IPS-20b (cell line): ENCODE results near the gene ACTR8.
"Not testable (repeated sequence)": the region's sequence is repeated elsewhere in the genome, so short reads cannot be mapped to it uniquely, and the experiment has no call there.

Experiments
- H3K27ac ChIP-seq: one replicate; pipeline ENCODE4 v1.5.1; 2013; ENCODE audit warnings: low read length
- H3K27me3 ChIP-seq: 2 replicates; pipeline ENCODE4 v1.6.1; 2013; ENCODE audit warnings: mild to moderate bottlenecking, low read length, inconsistent platforms; ENCODE audit not compliant: insufficient read depth
- H3K36me3 ChIP-seq: 2 replicates; pipeline ENCODE4 v1.6.1; 2013; ENCODE audit warnings: low read depth, mild to moderate bottlenecking, inconsistent platforms, low read length, moderate library complexity; ENCODE audit not compliant: insufficient read depth
- H3K4me1 ChIP-seq: 2 replicates; pipeline ENCODE4 v1.6.1; 2013; ENCODE audit warnings: mild to moderate bottlenecking, control low read depth, inconsistent platforms, low read length, moderate library complexity; ENCODE audit not compliant: insufficient read depth
- H3K4me3 ChIP-seq: 2 replicates; pipeline ENCODE4 v1.5.1; 2013; ENCODE audit warnings: mild to moderate bottlenecking, low read length, inconsistent platforms
- H3K9ac ChIP-seq: 2 replicates; pipeline ENCODE4 v1.6.1; 2013; ENCODE audit warnings: low read depth, mild to moderate bottlenecking, inconsistent platforms, low read length, moderate library complexity
- H3K9me3 ChIP-seq: 2 replicates; pipeline ENCODE4 v1.6.1; 2013; ENCODE audit warnings: mild to moderate bottlenecking, low read depth, low read length, inconsistent platforms; ENCODE audit not compliant: insufficient read depth

ACTR8 gene

GRCh38 chr3:53881691-53882593 lies at the start of gene ACTR8:
TSS of gene ACTR8 (minus strand) at chr3:53882152. CDS start at chr3:53882101, 51 bp downstream.
- H3K36me3 ChIP-seq, result peaks cover 59% of the 10 kb centered on the region
- H3K9me3 ChIP-seq, result no peaks in the 10 kb centered on the region
- H3K4me1 ChIP-seq, result peaks cover 8% of the 10 kb centered on the region
- peak within 1 kb of the TSS; percentile 97 for H3K9ac ChIP-seq
- peak within 1 kb of the TSS; percentile 87 for H3K4me3 ChIP-seq
- peak within 1 kb of the TSS; percentile 72 for H3K27ac ChIP-seq
- no peaks in the 10 kb centered on the region for H3K27me3 ChIP-seq

- not testable (repeated sequence) for H3K9me3 ChIP-seq, H3K4me1 ChIP-seq, H3K27me3 ChIP-seq, H3K27ac ChIP-seq, H3K36me3 ChIP-seq, H3K4me3 ChIP-seq, H3K9ac ChIP-seq
Measured at GRCh38 chr3:53927208-53927872, 45.4 kb upstream of the ACTR8 start.

GRCh38 chr3:53921296-53921695 lies 39.3 kb upstream of the ACTR8 start:
- Histone ChIP-seq H3K4me3 (no peak overlapping the region), H3K9ac (no peak overlapping the region)

GRCh38 chr3:53919741-53920140 lies 37.8 kb upstream of the ACTR8 start:
- no peak overlapping the region for H3K9ac ChIP-seq
- no peaks in the 10 kb centered on the region for H3K36me3 ChIP-seq
- H3K4me3 ChIP-seq, result no peak overlapping the region
- H3K27ac ChIP-seq, result no peak overlapping the region
- no peaks in the 10 kb centered on the region for H3K4me1 ChIP-seq
- no peaks in the 10 kb centered on the region for H3K27me3 ChIP-seq
- no peaks in the 10 kb centered on the region for H3K9me3 ChIP-seq

More at GRCh38 chr3:53921296-53921695, 39.3 kb upstream of the ACTR8 start:
- Histone ChIP-seq H3K36me3 (no peaks in the 10 kb centered on the region), H3K4me1 (no peaks in the 10 kb centered on the region), H3K27ac (no peak overlapping the region), H3K9me3 (no peaks in the 10 kb centered on the region), H3K27me3 (no peaks in the 10 kb centered on the region)

- no peak overlapping the region for H3K9ac ChIP-seq
- no peaks in the 10 kb centered on the region for H3K9me3 ChIP-seq
- no peak overlapping the region for H3K4me3 ChIP-seq
- H3K27ac ChIP-seq, result no peak overlapping the region
- H3K36me3 ChIP-seq, result no peaks in the 10 kb centered on the region
- H3K27me3 ChIP-seq, result no peaks in the 10 kb centered on the region
- no peaks in the 10 kb centered on the region for H3K4me1 ChIP-seq
Measured at GRCh38 chr3:53913401-53913800, 31.4 kb upstream of the ACTR8 start.

- Histone ChIP-seq H3K27me3 (0 out of 2 replicates have a peak, but pooled peaks cover under 1% of the 10 kb centered on the region), H3K4me1 (no peaks in the 10 kb centered on the region), H3K9ac (no peak overlapping the region), H3K9me3 (no peaks in the 10 kb centered on the region), H3K36me3 (no peaks in the 10 kb centered on the region), H3K4me3 (no peak overlapping the region), H3K27ac (no peak overlapping the region)
Measured at GRCh38 chr3:53902711-53903110, 20.8 kb upstream of the ACTR8 start.

- no peak overlapping the region for H3K9ac ChIP-seq
- no peak overlapping the region for H3K4me3 ChIP-seq
- no peaks in the 10 kb centered on the region for H3K9me3 ChIP-seq
- no peaks in the 10 kb centered on the region for H3K36me3 ChIP-seq
- no peak overlapping the region for H3K27ac ChIP-seq
- H3K4me1 ChIP-seq, result no peaks in the 10 kb centered on the region
- 0 out of 2 replicates have a peak, but pooled peaks cover 4% of the 10 kb centered on the region for H3K27me3 ChIP-seq
Measured at GRCh38 chr3:53902067-53902466, 20.1 kb upstream of the ACTR8 start.

GRCh38 chr3:53900666-53901331 lies 18.8 kb upstream of the ACTR8 start:
- Histone ChIP-seq H3K4me3 (no peak overlapping the region), H3K9me3 (no peaks in the 10 kb centered on the region), H3K4me1 (no peaks in the 10 kb centered on the region), H3K36me3 (no peaks in the 10 kb centered on the region), H3K27ac (no peak overlapping the region), H3K9ac (no peak overlapping the region), H3K27me3 (0 out of 2 replicates have a peak, but pooled peaks cover 4% of the 10 kb centered on the region)

GRCh38 chr3:53899750-53900149 lies 17.8 kb upstream of the ACTR8 start:
- no peak overlapping the region for H3K9ac ChIP-seq
- H3K27ac ChIP-seq, result no peak overlapping the region
- H3K36me3 ChIP-seq, result no peaks in the 10 kb centered on the region
- no peaks in the 10 kb centered on the region for H3K9me3 ChIP-seq
- no peaks in the 10 kb centered on the region for H3K4me1 ChIP-seq
- peaks cover 9% of the 10 kb centered on the region; the same call in 1 of the 2 replicates for H3K27me3 ChIP-seq
- H3K4me3 ChIP-seq, result no peak overlapping the region

- H3K9me3 ChIP-seq, result no peaks in the 10 kb centered on the region
- H3K27me3 ChIP-seq, result peaks cover 7% of the 10 kb centered on the region; the same call in 1 of the 2 replicates
- peaks cover 11% of the 10 kb centered on the region; the same call in 1 of the 2 replicates for H3K4me1 ChIP-seq
- H3K27ac ChIP-seq, result no peak overlapping the region
- H3K9ac ChIP-seq, result peak overlapping the region; percentile 75; the same call in 1 of the 2 replicates
- H3K4me3 ChIP-seq, result peak overlapping the region; percentile 97
- H3K36me3 ChIP-seq, result peaks cover 13% of the 10 kb centered on the region
Measured at GRCh38 chr3:53892286-53892637, 10.3 kb upstream of the ACTR8 start.

- Histone ChIP-seq H3K36me3 (peaks cover 19% of the 10 kb centered on the region), H3K27ac (peak within 1 kb of the TSS; percentile 5), H3K27me3 (peaks cover 7% of the 10 kb centered on the region; the same call in 1 of the 2 replicates), H3K9me3 (no peaks in the 10 kb centered on the region), H3K4me1 (peaks cover 11% of the 10 kb centered on the region; the same call in 1 of the 2 replicates), H3K4me3 (peak within 1 kb of the TSS; percentile 97), H3K9ac (peak within 1 kb of the TSS; percentile 92)
Measured at GRCh38 chr3:53891497-53892285, 9.7 kb upstream of the ACTR8 start, which contains the start of gene SELENOK. TSS of gene SELENOK (minus strand) at chr3:53891859.
